Kidney (tissue), 14 donors: Measurements from ENCODE around the gene PKDREJ. TPM values are rescaled to one million over a fixed set of nuclear protein-coding genes. Genes with fewer than 3 reads are reported as not detected.

Source experiments
- DNase-seq, 5 donors: peaks; one replicate each; pipeline ENCODE4 v3.0.0-alpha.2; 2013 to 2020
- FAIRE-seq: peaks from 2 replicates; lab custom pipeline; 2012; peaks lifted over from hg19 to GRCh38; lab: Jason Lieb, UNC
- H3K27ac ChIP-seq, 2 donors: one replicate each; pipeline ENCODE4 v1.7.0; 2013; ENCODE audit warnings: low read depth in 2 of 2, low read length in 2 of 2, inconsistent platforms in 1 of 2
- H3K27me3 ChIP-seq: one replicate; pipeline ENCODE4 v1.7.1; 2013; ENCODE audit warnings: low read length, inconsistent platforms; ENCODE audit not compliant: control insufficient read depth, insufficient read depth
- H3K36me3 ChIP-seq, 3 donors: one replicate each; pipeline versions ENCODE4 v1.7.0 to v1.7.1; 2013; ENCODE audit warnings: low read length in 3 of 3, control low read depth in 1 of 3, inconsistent platforms in 1 of 3; ENCODE audit not compliant: insufficient read depth in 3 of 3, control insufficient read depth in 2 of 3
- H3K4me1 ChIP-seq, 3 donors: one replicate each; pipeline versions ENCODE4 v1.7.0 to v1.7.1; 2013; ENCODE audit warnings: low read length in 3 of 3, inconsistent platforms in 1 of 3, low read depth in 1 of 3; ENCODE audit not compliant: control insufficient read depth in 2 of 3, insufficient read depth in 2 of 3
- H3K4me3 ChIP-seq, 3 donors: one replicate each; pipeline versions ENCODE4 v1.7.0 to v1.8.1; 2013; ENCODE audit warnings: low read length in 3 of 3, control low read depth in 1 of 3, inconsistent platforms in 1 of 3
- H3K9ac ChIP-seq, 3 donors: one replicate each; pipeline versions ENCODE4 v1.7.0 to v1.7.1; 2013; ENCODE audit warnings: low read length in 3 of 3, control low read depth in 1 of 3, inconsistent platforms in 1 of 3
- H3K9me3 ChIP-seq, 3 donors: one replicate each; pipeline versions ENCODE4 v1.7.0 to v1.7.1; 2013; ENCODE audit warnings: low read length in 3 of 3, control low read depth in 1 of 3, inconsistent platforms in 1 of 3; ENCODE audit not compliant: control insufficient read depth in 2 of 3, insufficient read depth in 1 of 3
- CTCF ChIP-seq: IDR thresholded peaks from 3 replicates; pipeline ENCODE4 v1.5.1; 2012; ENCODE audit warnings: mild to moderate bottlenecking, moderate library complexity, borderline replicate concordance; ENCODE audit not compliant: insufficient read depth; ENCODE audit errors: extremely low read depth
- intact Hi-C: fragments of 100-400 bp; cut with DNase I; formaldehyde crosslinking; loops from one replicate; pipeline ENCODE4 v1.11.1; 2022
- polyA plus RNA-seq: library from polyadenylated mRNA; stranded (reverse); fragments of 350-450 nt; fragmentation: Illumina TruSeq; extraction: RNeasy Lipid Tissue Mini Kit (QIAGEN cat#74804); gene quantifications from one replicate; pipeline ENCODE4 v1.2.3, GENCODE V29; 2014; ENCODE audit warnings: low read depth, low replicate concordance; ENCODE audit not compliant: insufficient read depth
- total RNA-seq: library from RNA; stranded (reverse); fragmentation: NEBNext Ultra II Directional; extraction: Animal tissue kit (Norgen Biotek cat#: 25700); gene quantifications from one replicate; pipeline ENCODE4 v1.2.1, GENCODE V29; 2021
- donor health status: control.
- donor health status: control.
- donor health status: control.
- donor health status: control.
- donor health status: control.
- donor health status: DM: yes; HTN: yes; CAD: no.
- donor health status: Normal renal cell carcinoma (clear cell type).

PKDREJ gene
- total and polyA plus RNA-seq, 2 donors from 2014 or later: 0.06 to 0.15 TPM

- intact Hi-C loops: no loop called here
- FAIRE-seq (no peak), DNase-seq (no peak)
- Histone ChIP-seq H3K9me3 (no peaks in the 10 kb centered on the region), H3K27me3 (no peaks in the 10 kb centered on the region), H3K36me3 (peaks cover 0 to 54% (median 30%) of the 10 kb centered on the region in 3 donors), H3K9ac (no peak overlapping the region), H3K4me1 (no peaks in the 10 kb centered on the region), H3K4me3 (no peak overlapping the region), H3K27ac (no peak overlapping the region)
- TF ChIP-seq CTCF: no peak
Observed at GRCh38 chr22:46234969-46235368, 28.2 kb downstream of the PKDREJ start.

GRCh38 chr22:46233231-46233630 is 29.9 kb downstream of the PKDREJ start:
- FAIRE-seq (no peak), DNase-seq (peak in 1 of 5 donors; percentile 20)
- intact Hi-C loops: no loop called here
- no peak overlapping the region for H3K9ac ChIP-seq
- no peaks in the 10 kb centered on the region for H3K9me3 ChIP-seq
- H3K27me3 ChIP-seq: no peaks in the 10 kb centered on the region
- no peak for TF ChIP-seq CTCF
- H3K4me3 ChIP-seq: no peak overlapping the region
- peaks cover 0 to 47% (median 24%) of the 10 kb centered on the region in 3 donors for H3K36me3 ChIP-seq
- no peak overlapping the region for H3K27ac ChIP-seq
- no peaks in the 10 kb centered on the region for H3K4me1 ChIP-seq

GRCh38 chr22:46230262-46230901 is 32.8 kb downstream of the PKDREJ start:
- H3K4me1 ChIP-seq: no peaks in the 10 kb centered on the region
- H3K9me3 ChIP-seq: no peaks in the 10 kb centered on the region
- TF ChIP-seq CTCF: no peak
- no peak for FAIRE-seq
- no peak overlapping the region for H3K9ac ChIP-seq
- intact Hi-C loops: no loop called here
- H3K27ac ChIP-seq: no peak overlapping the region
- H3K4me3 ChIP-seq: no peak overlapping the region
- H3K27me3 ChIP-seq: no peaks in the 10 kb centered on the region
- H3K36me3 ChIP-seq: peaks cover 5 to 28% (median 21%) of the 10 kb centered on the region in 3 donors
- no peak for DNase-seq
